ENCODE results near the gene KCNA2.

DNA sequence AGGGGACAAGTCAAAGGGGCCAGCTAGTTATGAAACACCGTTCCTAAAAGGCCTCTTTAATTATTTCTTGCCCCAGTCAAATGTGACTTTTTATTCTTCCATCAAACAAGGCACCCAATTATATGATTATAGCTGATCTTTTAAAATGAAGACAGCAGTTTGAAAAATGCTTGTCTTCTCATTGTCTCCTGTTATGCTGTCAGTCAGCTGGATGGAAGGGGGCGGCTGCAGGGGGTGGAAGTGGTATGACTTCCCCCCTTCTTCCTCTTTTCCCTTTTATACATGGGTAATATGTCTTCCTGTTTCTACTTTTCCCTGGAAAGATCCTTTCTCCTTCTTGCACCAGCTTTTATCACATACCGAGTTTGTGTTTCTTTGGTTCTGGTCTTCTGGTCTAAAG, 61.4 kb downstream of the KCNA2 start:
- TF ChIP-seq, protein P1, sequence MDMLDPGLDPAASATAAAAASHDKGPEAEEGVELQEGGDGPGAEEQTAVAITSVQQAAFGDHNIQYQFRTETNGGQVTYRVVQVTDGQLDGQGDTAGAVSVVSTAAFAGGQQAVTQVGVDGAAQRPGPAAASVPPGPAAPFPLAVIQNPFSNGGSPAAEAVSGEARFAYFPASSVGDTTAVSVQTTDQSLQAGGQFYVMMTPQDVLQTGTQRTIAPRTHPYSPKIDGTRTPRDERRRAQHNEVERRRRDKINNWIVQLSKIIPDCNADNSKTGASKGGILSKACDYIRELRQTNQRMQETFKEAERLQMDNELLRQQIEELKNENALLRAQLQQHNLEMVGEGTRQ (IDR thresholded peaks at IDR 0.05; ENCODE audit: borderline replicate concordance, low read depth, low read length) = no peak
- TF ChIP-seq, protein P2, sequence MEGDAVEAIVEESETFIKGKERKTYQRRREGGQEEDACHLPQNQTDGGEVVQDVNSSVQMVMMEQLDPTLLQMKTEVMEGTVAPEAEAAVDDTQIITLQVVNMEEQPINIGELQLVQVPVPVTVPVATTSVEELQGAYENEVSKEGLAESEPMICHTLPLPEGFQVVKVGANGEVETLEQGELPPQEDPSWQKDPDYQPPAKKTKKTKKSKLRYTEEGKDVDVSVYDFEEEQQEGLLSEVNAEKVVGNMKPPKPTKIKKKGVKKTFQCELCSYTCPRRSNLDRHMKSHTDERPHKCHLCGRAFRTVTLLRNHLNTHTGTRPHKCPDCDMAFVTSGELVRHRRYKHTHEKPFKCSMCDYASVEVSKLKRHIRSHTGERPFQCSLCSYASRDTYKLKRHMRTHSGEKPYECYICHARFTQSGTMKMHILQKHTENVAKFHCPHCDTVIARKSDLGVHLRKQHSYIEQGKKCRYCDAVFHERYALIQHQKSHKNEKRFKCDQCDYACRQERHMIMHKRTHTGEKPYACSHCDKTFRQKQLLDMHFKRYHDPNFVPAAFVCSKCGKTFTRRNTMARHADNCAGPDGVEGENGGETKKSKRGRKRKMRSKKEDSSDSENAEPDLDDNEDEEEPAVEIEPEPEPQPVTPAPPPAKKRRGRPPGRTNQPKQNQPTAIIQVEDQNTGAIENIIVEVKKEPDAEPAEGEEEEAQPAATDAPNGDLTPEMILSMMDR (IDR thresholded peaks at IDR 0.05) = no peak
- TF ChIP-seq GATA2 (CRISPR knock-in tag; IDR thresholded peaks at IDR 0.05) (no peak), SMC3 (IDR thresholded peaks at IDR 0.05; ENCODE audit: low read depth, low read length) (no peak), RXRA (IDR thresholded peaks at IDR 0.05; ENCODE audit: borderline replicate concordance, low read depth) (no peak), NRF1 (IDR thresholded peaks at IDR 0.05; ENCODE audit: low read depth, low read length) (no peak), GABPA (IDR thresholded peaks at IDR 0.05; ENCODE audit: low read depth) (no peak), YY1 (IDR thresholded peaks at IDR 0.05; ENCODE audit: low read depth) (no peak), EP300 (IDR thresholded peaks at IDR 0.05; ENCODE audit: borderline replicate concordance in 1 of 2, low read depth in 1 of 2, low read length in 1 of 2) (no peak), FOSL2 (IDR thresholded peaks at IDR 0.05; ENCODE audit: borderline replicate concordance, low read depth) (no peak), FOXJ3 (CRISPR knock-in tag; IDR thresholded peaks at IDR 0.05) (no peak)
- TF ChIP-seq, protein P3, sequence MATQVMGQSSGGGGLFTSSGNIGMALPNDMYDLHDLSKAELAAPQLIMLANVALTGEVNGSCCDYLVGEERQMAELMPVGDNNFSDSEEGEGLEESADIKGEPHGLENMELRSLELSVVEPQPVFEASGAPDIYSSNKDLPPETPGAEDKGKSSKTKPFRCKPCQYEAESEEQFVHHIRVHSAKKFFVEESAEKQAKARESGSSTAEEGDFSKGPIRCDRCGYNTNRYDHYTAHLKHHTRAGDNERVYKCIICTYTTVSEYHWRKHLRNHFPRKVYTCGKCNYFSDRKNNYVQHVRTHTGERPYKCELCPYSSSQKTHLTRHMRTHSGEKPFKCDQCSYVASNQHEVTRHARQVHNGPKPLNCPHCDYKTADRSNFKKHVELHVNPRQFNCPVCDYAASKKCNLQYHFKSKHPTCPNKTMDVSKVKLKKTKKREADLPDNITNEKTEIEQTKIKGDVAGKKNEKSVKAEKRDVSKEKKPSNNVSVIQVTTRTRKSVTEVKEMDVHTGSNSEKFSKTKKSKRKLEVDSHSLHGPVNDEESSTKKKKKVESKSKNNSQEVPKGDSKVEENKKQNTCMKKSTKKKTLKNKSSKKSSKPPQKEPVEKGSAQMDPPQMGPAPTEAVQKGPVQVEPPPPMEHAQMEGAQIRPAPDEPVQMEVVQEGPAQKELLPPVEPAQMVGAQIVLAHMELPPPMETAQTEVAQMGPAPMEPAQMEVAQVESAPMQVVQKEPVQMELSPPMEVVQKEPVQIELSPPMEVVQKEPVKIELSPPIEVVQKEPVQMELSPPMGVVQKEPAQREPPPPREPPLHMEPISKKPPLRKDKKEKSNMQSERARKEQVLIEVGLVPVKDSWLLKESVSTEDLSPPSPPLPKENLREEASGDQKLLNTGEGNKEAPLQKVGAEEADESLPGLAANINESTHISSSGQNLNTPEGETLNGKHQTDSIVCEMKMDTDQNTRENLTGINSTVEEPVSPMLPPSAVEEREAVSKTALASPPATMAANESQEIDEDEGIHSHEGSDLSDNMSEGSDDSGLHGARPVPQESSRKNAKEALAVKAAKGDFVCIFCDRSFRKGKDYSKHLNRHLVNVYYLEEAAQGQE (IDR thresholded peaks at IDR 0.05; ENCODE audit: low read depth, low read length) = no peak
- TF ChIP-seq, protein P4, sequence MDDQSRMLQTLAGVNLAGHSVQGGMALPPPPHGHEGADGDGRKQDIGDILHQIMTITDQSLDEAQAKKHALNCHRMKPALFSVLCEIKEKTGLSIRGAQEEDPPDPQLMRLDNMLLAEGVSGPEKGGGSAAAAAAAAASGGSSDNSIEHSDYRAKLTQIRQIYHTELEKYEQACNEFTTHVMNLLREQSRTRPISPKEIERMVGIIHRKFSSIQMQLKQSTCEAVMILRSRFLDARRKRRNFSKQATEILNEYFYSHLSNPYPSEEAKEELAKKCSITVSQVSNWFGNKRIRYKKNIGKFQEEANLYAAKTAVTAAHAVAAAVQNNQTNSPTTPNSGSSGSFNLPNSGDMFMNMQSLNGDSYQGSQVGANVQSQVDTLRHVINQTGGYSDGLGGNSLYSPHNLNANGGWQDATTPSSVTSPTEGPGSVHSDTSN (IDR thresholded peaks at IDR 0.05) = no peak

All from SK-N-SH (cell line).